Measurements from ENCODE around the gene FMNL1.
A peak's percentile ranks its signal among the peaks of the same experiment; 100 is the strongest.

FMNL1 gene

DNA sequence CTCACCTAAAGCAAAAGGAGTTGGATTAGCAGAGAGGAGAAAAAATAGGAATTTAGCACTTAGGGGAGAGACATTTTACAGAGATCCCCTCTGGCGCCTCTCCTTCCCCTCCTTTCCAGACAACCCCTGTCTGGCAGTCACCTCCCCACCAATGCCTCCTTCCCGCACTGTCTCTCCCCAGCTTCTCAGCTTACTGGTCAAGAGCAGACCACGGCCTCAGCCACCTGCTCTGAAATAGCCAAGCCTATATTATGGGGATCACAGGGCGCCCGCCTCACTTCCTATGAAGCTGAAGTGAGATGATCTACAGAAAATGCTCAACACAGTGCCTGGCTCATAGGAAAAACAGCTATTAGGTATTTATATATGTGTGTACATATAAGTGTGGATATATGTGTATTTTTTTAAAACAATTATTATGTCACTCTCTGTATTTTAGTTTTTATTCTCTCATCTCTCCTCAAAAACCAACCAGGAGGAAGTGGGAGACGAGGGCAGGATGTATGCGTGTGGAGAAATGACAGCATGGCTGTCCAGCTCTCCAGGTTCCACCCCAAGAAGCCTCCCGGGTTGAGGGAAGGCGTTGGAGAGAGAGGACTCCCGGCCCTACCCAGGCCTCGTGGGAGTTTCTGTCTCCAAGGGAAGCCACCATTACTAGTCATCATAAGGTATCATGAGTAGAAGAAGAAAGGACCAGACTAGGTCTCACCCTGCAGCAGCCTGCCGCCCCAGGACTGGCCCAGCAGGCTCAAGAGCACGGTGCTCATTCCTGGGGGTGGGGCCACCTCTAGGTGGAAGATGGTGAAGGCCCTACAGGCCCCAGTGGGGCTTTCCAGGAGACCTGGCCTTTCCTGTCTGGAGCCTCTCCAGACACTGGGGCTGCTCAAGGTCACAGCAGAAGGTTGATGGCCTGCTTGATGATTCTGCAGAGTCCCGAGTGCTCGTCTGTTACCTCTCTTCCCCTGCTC is 67.9 kb downstream of the FMNL1 start:
- H3K9me3 Mint-ChIP-seq, result no peaks in the 10 kb centered on the region
- H3K36me3 Mint-ChIP-seq (ENCODE audit: insufficient read depth), result peaks cover 45% of the 10 kb centered on the region
- H3K27me3 Mint-ChIP-seq, result no peaks in the 10 kb centered on the region
- DNase-seq (ENCODE audit: low spot score in 2 of 2) (no peak), ATAC-seq (replicated peaks; ENCODE audit: extremely low read depth, poor library complexity, severe bottlenecking) (no peak)
- no peak overlapping the region for H3K4me3 Mint-ChIP-seq
- peak overlapping the region; percentile 76 for H3K27ac Mint-ChIP-seq (ENCODE audit: low read depth)
- H3K4me1 Mint-ChIP-seq, result peaks cover 44% of the 10 kb centered on the region

DNA sequence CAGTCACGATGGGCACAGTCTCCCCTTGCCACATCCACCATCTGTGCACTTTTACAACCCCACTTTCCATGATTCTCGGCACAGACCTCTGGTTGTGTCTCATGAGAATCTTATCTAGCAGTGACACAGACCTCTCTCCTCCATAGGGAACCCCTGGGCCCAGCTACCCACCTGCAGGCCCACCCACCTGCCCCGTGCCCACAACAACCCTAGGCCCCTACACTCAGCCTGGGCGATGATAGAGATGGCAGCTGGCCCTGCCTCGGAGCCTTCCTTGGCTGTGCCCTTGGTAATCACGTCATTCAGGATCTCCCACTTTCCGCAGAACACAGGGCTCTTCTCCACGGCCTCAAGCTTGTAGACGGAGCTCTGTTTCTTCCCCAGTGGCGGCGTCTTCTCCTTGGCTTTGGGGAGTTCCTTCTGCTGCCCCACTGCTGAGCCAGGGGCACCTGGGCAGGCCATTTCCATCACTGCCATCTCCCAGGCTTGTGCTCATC is 68.6 kb downstream of the FMNL1 start:
- Mint-ChIP-seq H3K27ac (ENCODE audit: low read depth) (peak overlapping the region; percentile 76), H3K4me3 (no peak overlapping the region), H3K36me3 (ENCODE audit: insufficient read depth) (peaks cover 40% of the 10 kb centered on the region), H3K9me3 (no peaks in the 10 kb centered on the region), H3K27me3 (no peaks in the 10 kb centered on the region), H3K4me1 (peaks cover 42% of the 10 kb centered on the region)
- no peak for DNase-seq (ENCODE audit: low spot score in 2 of 2)
- no peak for ATAC-seq (replicated peaks; ENCODE audit: extremely low read depth, poor library complexity, severe bottlenecking)

DNA sequence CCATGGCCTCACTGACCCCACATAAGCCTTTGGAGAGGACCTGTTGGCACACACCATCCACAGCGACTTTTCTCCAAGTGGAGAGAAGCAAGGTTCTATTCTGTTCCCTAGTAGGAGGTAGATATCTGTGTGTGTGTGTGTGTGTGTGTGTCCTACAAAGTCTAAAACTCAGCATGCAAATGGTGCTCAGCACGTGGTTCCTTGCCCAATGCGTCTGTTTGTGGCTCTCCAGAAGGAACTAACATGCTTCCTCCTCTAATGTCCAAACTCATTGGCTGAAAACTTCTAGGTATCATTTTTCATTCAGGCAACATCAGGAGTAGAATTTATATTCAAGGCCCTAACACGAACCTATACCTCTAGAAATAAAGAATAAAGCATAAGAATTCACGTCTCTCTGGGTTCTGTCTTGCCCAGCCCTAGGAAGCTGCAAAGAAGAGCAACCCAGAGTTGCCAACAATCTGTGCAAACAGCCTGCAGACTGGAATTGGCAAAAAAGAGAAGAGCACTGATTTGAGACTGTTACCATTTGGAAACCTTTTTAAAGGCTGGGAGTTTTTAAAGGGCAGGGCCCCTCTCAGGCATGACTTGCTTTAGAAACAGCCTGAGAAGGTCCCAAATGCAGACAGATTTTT is 69.6 kb downstream of the FMNL1 start:
- ATAC-seq (replicated peaks; ENCODE audit: extremely low read depth, poor library complexity, severe bottlenecking), result no peak
- H3K4me3 Mint-ChIP-seq, result no peak overlapping the region

DNA sequence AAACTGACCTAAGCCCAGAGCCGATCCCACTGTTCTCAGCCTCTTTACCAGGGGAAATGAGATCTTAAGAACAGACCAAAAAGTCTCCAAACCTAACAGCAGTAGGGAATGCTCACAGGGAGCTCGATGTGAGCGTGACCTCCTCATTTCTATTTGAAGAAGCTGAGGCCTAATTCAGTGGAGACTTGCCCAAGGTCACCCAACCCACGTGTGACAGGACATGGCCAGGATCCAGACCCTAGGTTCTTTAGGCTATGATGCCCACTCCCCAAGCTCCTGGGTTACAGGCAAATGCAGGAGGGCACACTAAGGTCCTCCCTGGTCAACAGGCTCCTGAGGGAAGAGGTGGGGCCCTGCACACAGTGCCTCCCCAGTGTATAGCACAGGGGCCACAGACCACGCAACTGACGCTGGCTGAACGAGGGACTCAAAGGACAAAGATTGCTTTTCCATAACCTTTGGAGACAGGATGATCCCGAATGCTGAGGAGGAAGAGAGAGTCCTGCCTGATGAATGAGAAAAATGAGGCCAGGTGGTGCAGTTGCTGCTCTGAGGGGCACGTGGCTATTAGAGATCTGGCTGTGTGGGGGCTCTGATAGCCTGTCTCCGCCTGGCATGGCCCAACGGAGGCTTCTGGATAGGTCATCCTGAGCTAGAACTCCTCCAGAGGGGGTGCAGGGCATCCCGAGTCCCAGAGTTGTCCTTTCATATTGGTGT is 71.2 kb downstream of the FMNL1 start:
- H3K4me3 Mint-ChIP-seq, result no peak overlapping the region
- no peaks in the 10 kb centered on the region for H3K9me3 Mint-ChIP-seq
- peak overlapping the region; percentile 64 for H3K27ac Mint-ChIP-seq (ENCODE audit: low read depth)
- ATAC-seq (replicated peaks; ENCODE audit: extremely low read depth, poor library complexity, severe bottlenecking) (no peak), DNase-seq (ENCODE audit: low spot score in 2 of 2) (no peak)
- H3K4me1 Mint-ChIP-seq, result peaks cover 66% of the 10 kb centered on the region
- no peaks in the 10 kb centered on the region for H3K27me3 Mint-ChIP-seq
- peaks cover 30% of the 10 kb centered on the region for H3K36me3 Mint-ChIP-seq (ENCODE audit: insufficient read depth)

More for the DNA sequence above, 69.6 kb downstream of the FMNL1 start:
- Mint-ChIP-seq H3K27ac (ENCODE audit: low read depth) (peak overlapping the region; percentile 76), H3K4me1 (peaks cover 52% of the 10 kb centered on the region), H3K27me3 (no peaks in the 10 kb centered on the region), H3K36me3 (ENCODE audit: insufficient read depth) (peaks cover 38% of the 10 kb centered on the region), H3K9me3 (no peaks in the 10 kb centered on the region)
- DNase-seq (ENCODE audit: low spot score in 2 of 2), result no peak

DNA sequence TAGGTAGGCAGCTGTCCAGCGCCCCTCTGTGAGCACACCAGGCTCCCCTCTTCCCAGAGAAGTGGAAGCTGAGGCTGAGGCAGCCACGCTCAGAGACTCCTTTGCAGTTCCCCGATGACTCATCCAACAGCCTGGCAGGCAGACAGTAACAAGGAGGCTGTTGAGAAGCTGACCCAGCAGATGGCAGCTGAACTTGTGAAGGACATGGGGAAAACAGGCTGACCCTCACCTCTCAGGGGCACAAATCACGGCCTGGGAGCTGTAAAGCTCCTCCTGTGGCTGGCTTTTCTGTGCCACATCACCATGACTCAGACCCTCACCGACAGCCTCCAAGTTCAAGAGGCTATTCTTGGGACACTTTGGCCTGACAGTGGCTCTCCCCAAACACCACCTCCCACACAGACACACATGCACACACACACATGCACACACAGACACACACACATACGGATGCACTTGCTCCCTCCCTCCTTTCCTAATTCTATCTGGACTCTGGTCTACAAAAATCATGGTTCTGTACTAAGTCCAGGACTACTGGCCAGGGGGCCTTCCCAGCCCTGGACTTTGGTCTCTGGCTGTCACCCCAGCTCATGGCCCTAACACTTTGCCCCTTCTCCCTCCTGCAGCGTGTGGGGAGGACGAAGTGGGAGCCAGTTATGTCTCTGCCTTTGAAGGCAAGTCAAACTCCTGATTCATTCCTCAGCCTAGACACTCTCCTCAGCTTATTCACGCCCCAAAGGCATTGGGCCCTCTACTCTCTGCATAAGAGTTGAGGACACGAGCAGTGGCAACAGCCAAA is 71.9 kb downstream of the FMNL1 start:
- peaks cover 74% of the 10 kb centered on the region for H3K4me1 Mint-ChIP-seq
- H3K36me3 Mint-ChIP-seq (ENCODE audit: insufficient read depth), result peaks cover 27% of the 10 kb centered on the region
- H3K27ac Mint-ChIP-seq (ENCODE audit: low read depth), result peak overlapping the region; percentile 64
- H3K9me3 Mint-ChIP-seq, result no peaks in the 10 kb centered on the region
- no peaks in the 10 kb centered on the region for H3K27me3 Mint-ChIP-seq
- no peak overlapping the region for H3K4me3 Mint-ChIP-seq
- DNase-seq (ENCODE audit: low spot score in 2 of 2) (no peak), ATAC-seq (replicated peaks; ENCODE audit: extremely low read depth, poor library complexity, severe bottlenecking) (no peak)

DNA sequence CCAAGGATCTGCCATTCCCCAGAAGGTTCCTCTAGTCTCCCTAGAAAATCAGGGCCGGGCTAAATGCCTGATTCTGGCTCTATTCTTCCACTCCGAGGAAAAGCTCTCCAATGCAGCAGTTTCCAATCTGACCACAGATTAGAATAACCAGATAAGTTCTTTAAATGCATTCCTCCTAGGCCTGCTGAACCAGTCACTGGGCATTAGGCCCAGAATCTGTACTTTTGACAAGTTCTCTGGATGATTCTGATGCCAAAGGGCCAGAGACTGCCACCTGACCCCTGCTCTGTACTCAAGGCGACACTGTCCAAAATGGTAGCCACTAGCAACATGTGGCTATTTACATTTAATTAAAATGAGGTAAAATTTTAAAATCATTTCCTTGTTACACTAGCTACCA is 72.8 kb downstream of the FMNL1 start:
- H3K4me1 Mint-ChIP-seq, result peaks cover 82% of the 10 kb centered on the region
- no peaks in the 10 kb centered on the region for H3K27me3 Mint-ChIP-seq
- H3K4me3 Mint-ChIP-seq, result no peak overlapping the region
- no peaks in the 10 kb centered on the region for H3K9me3 Mint-ChIP-seq
- H3K27ac Mint-ChIP-seq (ENCODE audit: low read depth), result no peak overlapping the region
- H3K36me3 Mint-ChIP-seq (ENCODE audit: insufficient read depth), result peaks cover 23% of the 10 kb centered on the region
- ATAC-seq (replicated peaks; ENCODE audit: extremely low read depth, poor library complexity, severe bottlenecking), result no peak
- no peak for DNase-seq (ENCODE audit: low spot score in 2 of 2)

DNA sequence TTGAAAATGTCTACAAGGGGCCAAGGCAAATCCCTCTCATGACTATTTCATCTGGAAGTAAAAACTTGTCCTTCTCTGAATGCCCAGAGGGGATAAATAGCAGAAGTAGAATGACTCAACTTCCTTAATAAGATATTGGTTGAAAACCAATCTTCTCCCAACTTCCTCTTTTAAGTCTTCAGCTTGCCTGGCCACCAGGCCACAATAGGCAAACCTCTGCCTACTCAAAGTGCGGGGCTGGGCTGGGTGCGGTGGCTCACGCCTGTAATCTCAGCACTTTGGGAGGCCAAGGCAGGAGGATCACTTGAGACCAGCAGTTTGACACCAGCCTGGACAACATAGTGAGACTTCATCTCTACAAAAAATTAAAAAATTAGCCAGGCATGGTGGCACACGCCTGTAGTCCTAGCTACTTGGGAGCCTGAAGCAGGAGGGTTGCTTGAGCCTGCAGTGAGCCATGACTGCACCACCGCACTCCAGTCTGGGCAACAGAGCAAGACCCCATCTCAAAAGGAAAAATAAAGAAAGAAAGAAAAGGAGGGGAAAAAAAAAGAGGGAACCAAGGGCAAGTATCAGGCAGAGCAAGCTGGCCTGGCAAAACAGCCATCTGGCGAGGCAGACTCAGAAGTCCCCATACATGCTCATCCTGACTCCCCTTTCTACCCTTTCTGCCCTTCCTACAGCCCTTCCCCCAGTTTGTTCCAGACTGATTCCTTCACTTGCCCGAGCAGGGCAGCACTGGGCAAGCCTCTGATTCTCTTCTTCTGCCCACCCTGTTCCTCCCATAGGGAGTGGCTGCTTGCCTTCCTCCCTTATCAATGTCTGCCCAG is 74.5 kb downstream of the FMNL1 start:
- no peaks in the 10 kb centered on the region for H3K9me3 Mint-ChIP-seq
- peaks cover 18% of the 10 kb centered on the region for H3K36me3 Mint-ChIP-seq (ENCODE audit: insufficient read depth)
- peaks cover 85% of the 10 kb centered on the region for H3K4me1 Mint-ChIP-seq
- DNase-seq (ENCODE audit: low spot score in 2 of 2) (no peak), ATAC-seq (replicated peaks; ENCODE audit: extremely low read depth, poor library complexity, severe bottlenecking) (no peak)
- peak overlapping the region; percentile 46 for H3K4me3 Mint-ChIP-seq
- peak overlapping the region; percentile 63 for H3K27ac Mint-ChIP-seq (ENCODE audit: low read depth)
- H3K27me3 Mint-ChIP-seq, result no peaks in the 10 kb centered on the region

DNA sequence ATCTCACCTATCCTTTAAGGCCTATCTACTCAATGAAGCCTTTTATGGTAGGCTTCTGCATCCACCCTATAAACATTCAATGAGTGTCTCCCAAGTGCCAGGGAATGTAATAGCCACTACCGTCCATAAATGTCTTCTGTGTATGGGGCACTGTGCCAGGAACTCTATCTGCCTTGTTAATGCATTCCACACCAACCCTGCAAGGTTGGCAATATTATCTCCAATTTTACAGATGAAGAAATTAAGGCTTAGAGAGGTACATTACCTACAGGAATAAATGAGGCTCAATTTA is 75.1 kb downstream of the FMNL1 start:
- Mint-ChIP-seq H3K27ac (ENCODE audit: low read depth) (peak overlapping the region; percentile 63), H3K4me1 (peaks cover 81% of the 10 kb centered on the region), H3K4me3 (peak overlapping the region; percentile 46), H3K9me3 (no peaks in the 10 kb centered on the region), H3K36me3 (ENCODE audit: insufficient read depth) (peaks cover 17% of the 10 kb centered on the region), H3K27me3 (no peaks in the 10 kb centered on the region)
- DNase-seq (ENCODE audit: low spot score in 2 of 2), result no peak
- ATAC-seq (replicated peaks; ENCODE audit: extremely low read depth, poor library complexity, severe bottlenecking), result no peak
